CD4-positive, alpha-beta T cell treated with Interleukin-17A for 4 hours (primary cell): ENCODE data around the gene B4GALT1.

Experiments used
- DNase-seq: peaks from one replicate; pipeline ENCODE4 v3.0.0-alpha.2; 2020; ENCODE audit warnings: mixed read lengths

B4GALT1 gene

GRCh38 chr9:33137781-33138264, 29.3 kb downstream of the B4GALT1 start:
- no peak for DNase-seq

GRCh38 chr9:33136721-33137670, 30.1 kb downstream of the B4GALT1 start:
- DNase-seq, result no peak

- DNase-seq, result no peak
These were observed 31.6 kb downstream of the B4GALT1 start for GRCh38 chr9:33135470-33135958.

GRCh38 chr9:33135031-33135461, 32.1 kb downstream of the B4GALT1 start:
- DNase-seq, result no peak

GRCh38 chr9:33133186-33133585, 34.0 kb downstream of the B4GALT1 start:
- DNase-seq, result no peak

GRCh38 chr9:33131790-33132772, 35.1 kb downstream of the B4GALT1 start:
- DNase-seq, result no peak

- DNase-seq, result no peak
These were observed 36.0 kb downstream of the B4GALT1 start for GRCh38 chr9:33130961-33131789.

GRCh38 chr9:33129886-33130881, 37.0 kb downstream of the B4GALT1 start:
- DNase-seq, result no peak

GRCh38 chr9:33129251-33129885, 37.8 kb downstream of the B4GALT1 start:
- DNase-seq, result no peak

- no peak for DNase-seq
These were observed 38.6 kb downstream of the B4GALT1 start for GRCh38 chr9:33128570-33128969.

- no peak for DNase-seq
These were observed 39.3 kb downstream of the B4GALT1 start for GRCh38 chr9:33127881-33128280.

- DNase-seq, result no peak
These were observed 41.0 kb downstream of the B4GALT1 start for GRCh38 chr9:33125871-33126823.

- no peak for DNase-seq
These were observed 41.7 kb downstream of the B4GALT1 start for GRCh38 chr9:33125461-33125860.

GRCh38 chr9:33124751-33125381, 42.3 kb downstream of the B4GALT1 start:
- no peak for DNase-seq

- no peak for DNase-seq
These were observed 43.1 kb downstream of the B4GALT1 start for GRCh38 chr9:33124046-33124445.

GRCh38 chr9:33123407-33124031, 43.6 kb downstream of the B4GALT1 start:
- no peak for DNase-seq

- DNase-seq, result no peak
These were observed 46.5 kb downstream of the B4GALT1 start for GRCh38 chr9:33120620-33121019.

GRCh38 chr9:33117796-33118195, 49.3 kb downstream of the B4GALT1 start:
- no peak for DNase-seq
